ENCODE data around the gene MEF2D.

Gene MEF2D

GRCh38 chr1:156487862-156488261, 12.7 kb downstream of the MEF2D start:
- DNase-seq (ENCODE audit: low spot score), result no peak

- no peak for DNase-seq (ENCODE audit: low spot score)
Measured at GRCh38 chr1:156486421-156487344, 13.9 kb downstream of the MEF2D start.

- DNase-seq (ENCODE audit: low spot score), result no peak
Measured at GRCh38 chr1:156485984-156486383, 14.6 kb downstream of the MEF2D start.

- no peak for DNase-seq (ENCODE audit: low spot score)
Measured at GRCh38 chr1:156484480-156485058, 16.0 kb downstream of the MEF2D start.

GRCh38 chr1:156483397-156483796, 17.2 kb downstream of the MEF2D start:
- no peak for DNase-seq (ENCODE audit: low spot score)

- DNase-seq (ENCODE audit: low spot score), result no peak
Measured at GRCh38 chr1:156482276-156482675, 18.3 kb downstream of the MEF2D start.

- DNase-seq (ENCODE audit: low spot score), result peak; percentile 34
Measured at GRCh38 chr1:156481527-156481926, 19.0 kb downstream of the MEF2D start.

- DNase-seq (ENCODE audit: low spot score), result peak; percentile 87
Measured at GRCh38 chr1:156480411-156481192, 20.0 kb downstream of the MEF2D start.

GRCh38 chr1:156480016-156480370, 20.6 kb downstream of the MEF2D start:
- no peak for DNase-seq (ENCODE audit: low spot score)

GRCh38 chr1:156479093-156480015, 21.2 kb downstream of the MEF2D start:
- no peak for DNase-seq (ENCODE audit: low spot score)

- DNase-seq (ENCODE audit: low spot score), result no peak
Measured at GRCh38 chr1:156478250-156478627, 22.3 kb downstream of the MEF2D start.

- DNase-seq (ENCODE audit: low spot score), result no peak
Measured at GRCh38 chr1:156477526-156478249, 22.9 kb downstream of the MEF2D start.

GRCh38 chr1:156476501-156477298, 23.9 kb downstream of the MEF2D start:
- DNase-seq (ENCODE audit: low spot score), result no peak

- no peak for DNase-seq (ENCODE audit: low spot score)
Measured at GRCh38 chr1:156475568-156476500, 24.7 kb downstream of the MEF2D start.

GRCh38 chr1:156474966-156475365, 25.6 kb downstream of the MEF2D start:
- no peak for DNase-seq (ENCODE audit: low spot score)

GRCh38 chr1:156471496-156472490, 28.8 kb downstream of the MEF2D start:
- no peak for DNase-seq (ENCODE audit: low spot score)

GRCh38 chr1:156470473-156470872, 30.1 kb downstream of the MEF2D start:
- no peak for DNase-seq (ENCODE audit: low spot score)
